Activated CD8-positive, alpha-beta T cell treated with anti-CD3 and anti-CD28 coated beads, Interleukin-2, amount 10 ng/mL, durations not matched to agents 7 days and 5 days (primary cell): ENCODE results near the gene EIF4ENIF1. TPM values are rescaled to one million over a fixed set of nuclear protein-coding genes. Genes with fewer than 3 reads are reported as not detected.
A peak's percentile ranks its signal among the peaks of the same experiment; 100 is the strongest.
"Not testable (repeated sequence)": the region's sequence is repeated elsewhere in the genome, so short reads cannot be mapped to it uniquely, and the experiment has no call there.

Experiments
- ATAC-seq: fragments of 150-1000 bp; cut with Tn5 transposase; one replicate; pipeline ENCODE4 v1.10.0; 2021; ENCODE audit warnings: moderate library complexity
- CTCF ChIA-PET: fragments of 350-600 bp; sonication (Branson Sonifier 250); formaldehyde crosslinking; loops from one replicate; lab custom pipeline; 2021; ENCODE audit warnings: antibody characterized with exemption; lab: Charles Lee
- POLR2A ChIA-PET: fragments of 350-600 bp; sonication (Branson Sonifier 250); formaldehyde crosslinking; loops from one replicate; lab custom pipeline; 2021; ENCODE audit warnings: antibody characterized with exemption; lab: Charles Lee
- DNase-seq: peaks from one replicate; pipeline ENCODE4 v3.0.0-alpha.2; 2020
- H3K27ac Mint-ChIP-seq: one replicate; pipeline ENCODE4 v1.8.0; 2021; ENCODE audit warnings: mild to moderate bottlenecking, mixed read lengths
- H3K27me3 Mint-ChIP-seq: one replicate; pipeline ENCODE4 v1.8.0; 2021; ENCODE audit warnings: low read depth, mixed read lengths
- H3K36me3 Mint-ChIP-seq: one replicate; pipeline ENCODE4 v1.8.0; 2021; ENCODE audit warnings: low read depth, mixed read lengths
- H3K4me1 Mint-ChIP-seq: one replicate; pipeline ENCODE4 v1.8.0; 2021; ENCODE audit warnings: low read depth, mixed read lengths
- H3K4me3 Mint-ChIP-seq: one replicate; pipeline ENCODE4 v1.8.0; 2021; ENCODE audit warnings: mild to moderate bottlenecking, mixed read lengths
- H3K9me3 Mint-ChIP-seq: one replicate; pipeline ENCODE4 v1.8.0; 2022; ENCODE audit warnings: mixed read lengths; ENCODE audit not compliant: insufficient read depth
- total RNA-seq, 2 experiments: library from RNA; stranded (reverse); gene quantifications; one replicate each; pipeline ENCODE4 v1.2.3, GENCODE V29; 2021

The EIF4ENIF1 gene
- total RNA-seq, 2 experiments from 2014 or later = 34.6 to 39.3 TPM

GRCh38 chr22:31491218-31491962 lies 1.7 kb upstream of the EIF4ENIF1 start:
- H3K27ac Mint-ChIP-seq = peak overlapping the region; percentile 99
- POLR2A ChIA-PET = interaction anchor here (0.7 to 1.2 kb wide), 4 partner anchors 73 to 202 kb away, joined by 3 to 5 read pairs (median 4); partner anchors contain the start of gene PISD
- H3K27me3 Mint-ChIP-seq = no peaks in the 10 kb centered on the region
- CTCF ChIA-PET = interaction anchor here (1.0 to 1.6 kb wide), 8 partner anchors 9 to 143 kb away, joined by 3 to 8 read pairs (median 4); no protein-coding TSS in a partner anchor
- no peak for DNase-seq
- H3K36me3 Mint-ChIP-seq = peaks cover 19% of the 10 kb centered on the region
- no peak for ATAC-seq
- peaks cover 41% of the 10 kb centered on the region for H3K4me1 Mint-ChIP-seq
- H3K4me3 Mint-ChIP-seq = peak overlapping the region; percentile 88
- H3K9me3 Mint-ChIP-seq = no peaks in the 10 kb centered on the region

DNA sequence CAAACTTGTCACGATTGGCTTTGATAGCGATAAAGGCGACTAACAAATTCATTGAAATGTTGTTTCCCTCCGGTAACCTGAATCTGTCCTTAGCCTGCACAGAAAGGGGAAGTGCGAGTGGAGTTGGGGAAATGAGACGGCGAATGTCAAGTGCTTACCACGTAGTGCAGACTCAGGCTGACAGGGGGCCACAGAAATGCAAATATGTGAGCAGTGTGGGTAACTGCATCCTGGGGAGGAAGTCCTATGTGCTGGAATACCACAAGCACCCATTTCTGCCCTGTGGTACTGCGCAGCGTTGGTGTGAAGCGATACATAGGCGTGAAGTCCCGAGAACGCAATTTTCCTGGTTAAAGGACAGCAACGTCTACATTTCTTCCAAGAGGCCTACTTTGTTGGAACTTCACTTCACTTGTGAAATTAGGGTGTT lies 869 bp upstream of the EIF4ENIF1 start:
- ChIA-PET CTCF (interaction anchor here (1.0 to 1.6 kb wide), 6 partner anchors 10 to 144 kb away, joined by 3 to 8 read pairs (median 4); no protein-coding TSS in a partner anchor), POLR2A (interaction anchor here (1.0 kb wide), 1 partner anchor 72 kb away, joined by 4 read pairs; no protein-coding TSS in a partner anchor)
- Mint-ChIP-seq H3K36me3 (peaks cover 21% of the 10 kb centered on the region), H3K4me1 (peaks cover 39% of the 10 kb centered on the region), H3K27me3 (no peaks in the 10 kb centered on the region), H3K9me3 (no peaks in the 10 kb centered on the region), H3K4me3 (peak overlapping the region; percentile 88), H3K27ac (peak overlapping the region; percentile 99)
- DNase-seq (peak; percentile 74), ATAC-seq (peak; percentile 62)

GRCh38 chr22:31488988-31489617 lies 539 bp downstream of the EIF4ENIF1 start:
- peaks cover 47% of the 10 kb centered on the region for H3K4me1 Mint-ChIP-seq
- H3K27ac Mint-ChIP-seq = peak overlapping the region; percentile 71
- no peaks in the 10 kb centered on the region for H3K27me3 Mint-ChIP-seq
- peaks cover 34% of the 10 kb centered on the region for H3K36me3 Mint-ChIP-seq
- ChIA-PET POLR2A (interaction anchor here (0.6 to 1.4 kb wide), 4 partner anchors 9 to 143 kb away, joined by 3 to 7 read pairs (median 4); no protein-coding TSS in a partner anchor), CTCF (interaction anchor here (0.7 to 1.9 kb wide), 5 partner anchors 8 to 145 kb away, joined by 3 to 8 read pairs (median 4); no protein-coding TSS in a partner anchor)
- ATAC-seq (peak; percentile 27), DNase-seq (peak; percentile 39)
- peak overlapping the region; percentile 73 for H3K4me3 Mint-ChIP-seq
- no peaks in the 10 kb centered on the region for H3K9me3 Mint-ChIP-seq

DNA sequence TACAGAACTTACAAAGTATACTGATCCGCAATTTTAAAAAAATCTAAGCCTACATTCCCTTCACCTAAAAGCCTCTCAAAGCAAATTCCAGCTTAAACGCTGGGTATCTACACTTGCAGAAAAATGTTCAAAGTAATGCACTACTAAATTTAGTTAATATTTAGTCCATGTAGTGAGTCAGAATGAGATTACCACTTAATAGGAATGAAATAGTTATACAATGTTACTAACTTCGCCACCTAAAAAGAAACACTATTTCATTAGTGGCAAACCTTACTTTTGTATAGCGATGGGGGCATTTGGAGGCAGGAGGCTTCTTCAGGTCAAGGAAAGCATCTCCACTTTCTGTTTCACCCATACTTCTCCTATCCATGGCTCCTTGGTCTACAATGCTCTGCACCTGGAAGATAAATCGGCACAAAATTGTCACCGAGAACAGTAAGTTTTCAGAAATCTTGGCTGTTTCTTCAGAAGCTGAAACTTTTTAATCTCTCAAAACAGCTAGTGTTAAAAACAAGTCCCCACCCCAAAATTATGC lies 1.2 kb downstream of the EIF4ENIF1 start:
- peak overlapping the region; percentile 73 for H3K4me3 Mint-ChIP-seq
- CTCF ChIA-PET = interaction anchor here (0.7 to 1.9 kb wide), 7 partner anchors 9 to 146 kb away, joined by 3 to 8 read pairs (median 4); no protein-coding TSS in a partner anchor
- H3K27ac Mint-ChIP-seq = peak overlapping the region; percentile 71
- no peak for ATAC-seq
- DNase-seq = no peak
- no peaks in the 10 kb centered on the region for H3K9me3 Mint-ChIP-seq
- H3K27me3 Mint-ChIP-seq = no peaks in the 10 kb centered on the region
- H3K4me1 Mint-ChIP-seq = peaks cover 46% of the 10 kb centered on the region
- POLR2A ChIA-PET = interaction anchor here (1.3 to 1.4 kb wide), 2 partner anchors 8 to 10 kb away, joined by 3 to 7 read pairs; no protein-coding TSS in a partner anchor
- H3K36me3 Mint-ChIP-seq = peaks cover 41% of the 10 kb centered on the region

DNA sequence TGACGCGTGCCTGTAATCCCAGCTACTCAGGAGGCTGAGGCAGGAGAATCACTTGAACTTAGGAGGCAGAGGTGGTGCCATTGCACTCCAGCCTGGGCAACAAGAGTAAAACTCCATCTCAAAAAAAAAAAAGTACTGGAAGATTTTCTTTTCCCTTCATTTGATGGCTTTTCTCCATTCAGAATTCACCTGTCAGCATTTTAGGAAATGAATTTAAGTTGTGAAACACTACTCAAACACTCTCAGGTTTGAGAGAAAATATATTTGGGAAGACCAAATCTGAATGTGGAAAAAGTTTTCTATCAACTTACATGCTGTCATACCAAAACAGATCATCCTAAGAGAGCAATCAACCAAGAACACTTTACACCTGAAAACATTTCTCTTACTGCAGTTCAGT lies 2.7 kb downstream of the EIF4ENIF1 start:
- Mint-ChIP-seq H3K4me3 (no peak overlapping the region), H3K27ac (no peak overlapping the region), H3K36me3 (peaks cover 52% of the 10 kb centered on the region), H3K27me3 (no peaks in the 10 kb centered on the region), H3K9me3 (no peaks in the 10 kb centered on the region), H3K4me1 (peaks cover 46% of the 10 kb centered on the region)
- ChIA-PET CTCF (interaction anchor here (1.5 kb wide), 1 partner anchor 144 kb away, joined by 6 read pairs; no protein-coding TSS in a partner anchor), POLR2A (no interaction called here)
- DNase-seq (no peak), ATAC-seq (no peak)

DNA sequence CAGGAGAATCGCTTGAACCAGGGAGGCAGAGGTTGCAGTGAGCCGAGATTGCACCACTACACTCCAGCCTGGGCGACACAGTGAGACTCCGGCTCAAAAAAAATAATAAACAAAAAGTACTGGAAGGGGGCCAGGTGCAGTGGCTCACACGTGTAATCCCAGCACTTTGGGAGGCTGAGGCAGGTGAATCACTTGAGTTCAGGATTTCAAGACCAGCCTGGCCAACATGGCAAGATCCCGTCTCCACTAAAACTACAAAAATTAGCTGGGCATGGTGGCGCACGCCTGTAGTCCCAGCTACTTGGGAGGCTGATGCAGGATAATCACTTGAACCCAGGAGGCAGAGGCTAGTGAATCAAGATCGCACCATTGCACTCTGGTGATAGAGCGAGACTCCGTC lies 3.3 kb downstream of the EIF4ENIF1 start:
- H3K27me3 Mint-ChIP-seq, H3K27ac Mint-ChIP-seq, ATAC-seq, POLR2A ChIA-PET, H3K4me3 Mint-ChIP-seq, H3K9me3 Mint-ChIP-seq, DNase-seq: not testable (repeated sequence)
- Mint-ChIP-seq H3K4me1 (peaks cover 42% of the 10 kb centered on the region), H3K36me3 (peaks cover 57% of the 10 kb centered on the region)
- CTCF ChIA-PET = interaction anchor here (1.0 kb wide), 1 partner anchor 70 kb away, joined by 3 read pairs; no protein-coding TSS in a partner anchor

- ATAC-seq, H3K4me3 Mint-ChIP-seq, H3K27me3 Mint-ChIP-seq, DNase-seq, H3K9me3 Mint-ChIP-seq, H3K27ac Mint-ChIP-seq, POLR2A ChIA-PET: not testable (repeated sequence)
- H3K4me1 Mint-ChIP-seq = peaks cover 24% of the 10 kb centered on the region
- CTCF ChIA-PET = interaction anchor here (0.6 to 1.1 kb wide), 3 partner anchors 9 to 199 kb away, joined by 3 read pairs; no protein-coding TSS in a partner anchor
- peaks cover 67% of the 10 kb centered on the region for H3K36me3 Mint-ChIP-seq
Observed at GRCh38 chr22:31482470-31482869, 7.2 kb downstream of the EIF4ENIF1 start.

DNA sequence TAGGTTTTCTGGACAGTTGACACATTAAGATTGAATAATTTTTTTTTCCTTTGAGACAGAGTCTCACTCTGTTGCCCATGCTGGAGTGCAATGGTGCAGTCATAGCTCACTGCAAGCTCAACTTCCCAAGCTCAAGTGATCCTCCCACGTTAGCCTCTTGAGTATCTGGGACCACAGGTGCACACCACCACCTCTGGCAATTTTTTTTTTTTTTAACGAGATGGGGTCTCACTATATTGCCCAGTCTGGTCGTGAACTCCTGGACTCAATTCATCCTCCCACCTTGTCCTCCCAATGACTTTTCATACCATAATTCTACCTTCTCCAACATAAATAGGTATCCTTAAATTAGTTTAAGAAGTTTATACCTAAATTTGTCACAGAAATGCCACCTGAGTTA lies 8.5 kb downstream of the EIF4ENIF1 start:
- ATAC-seq (no peak), DNase-seq (no peak)
- Mint-ChIP-seq H3K27ac (no peak overlapping the region), H3K36me3 (peaks cover 66% of the 10 kb centered on the region), H3K27me3 (no peaks in the 10 kb centered on the region), H3K4me1 (peaks cover 24% of the 10 kb centered on the region), H3K9me3 (no peaks in the 10 kb centered on the region), H3K4me3 (no peak overlapping the region)
- ChIA-PET POLR2A (no interaction called here), CTCF (interaction anchor here (0.6 kb wide), 1 partner anchor 1537 kb away, joined by 3 read pairs; no protein-coding TSS in a partner anchor)

DNA sequence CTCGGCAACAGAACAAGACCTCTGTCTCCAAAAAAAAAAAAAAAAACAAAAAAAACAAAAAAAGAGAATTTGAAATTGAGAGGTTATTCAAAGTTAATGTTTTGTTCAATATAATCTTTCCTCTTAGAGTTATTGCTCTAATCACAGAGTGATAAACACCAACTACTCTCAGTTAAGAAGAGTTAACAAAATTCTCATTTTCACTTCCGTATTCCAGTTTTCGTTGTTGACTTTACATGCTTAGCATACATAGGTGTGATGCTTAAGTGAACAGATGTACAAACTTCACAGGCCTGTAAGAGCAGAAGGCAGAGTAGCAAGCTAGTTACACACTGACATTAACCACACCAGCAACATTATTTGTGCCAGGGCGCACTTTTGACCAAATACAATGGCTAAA lies 12.3 kb downstream of the EIF4ENIF1 start:
- DNase-seq (no peak), ATAC-seq (no peak)
- Mint-ChIP-seq H3K4me1 (peaks cover 12% of the 10 kb centered on the region), H3K36me3 (peaks cover 42% of the 10 kb centered on the region), H3K27ac (no peak overlapping the region), H3K9me3 (no peaks in the 10 kb centered on the region), H3K27me3 (no peaks in the 10 kb centered on the region), H3K4me3 (no peak overlapping the region)
- ChIA-PET CTCF (interaction anchor here (1.1 kb wide), 1 partner anchor 10 kb away, joined by 3 read pairs; no protein-coding TSS in a partner anchor), POLR2A (interaction anchor here (2.1 kb wide), 1 partner anchor 11 kb away, joined by 7 read pairs; no protein-coding TSS in a partner anchor)

DNA sequence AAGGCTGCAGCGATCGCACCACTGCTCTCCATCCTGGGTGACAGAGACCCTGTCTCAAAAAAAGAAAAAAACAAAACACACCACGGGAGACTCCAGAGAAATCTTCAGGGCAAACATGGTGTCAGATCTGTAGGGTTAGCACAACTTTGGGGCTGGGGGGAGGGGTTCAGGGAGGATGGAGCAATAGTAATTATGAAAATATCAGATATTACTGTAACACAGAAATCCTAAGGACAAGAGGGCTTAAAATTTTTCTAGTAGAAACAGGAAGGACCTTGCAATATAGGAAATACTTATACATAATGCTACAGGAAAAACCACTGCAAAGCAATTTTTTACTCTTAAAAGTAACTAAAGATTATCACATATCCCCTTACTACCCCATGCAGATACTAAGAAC lies 13.8 kb downstream of the EIF4ENIF1 start:
- Mint-ChIP-seq H3K9me3 (no peaks in the 10 kb centered on the region), H3K4me3 (no peak overlapping the region), H3K36me3 (peaks cover 41% of the 10 kb centered on the region), H3K27ac (no peak overlapping the region), H3K4me1 (peaks cover 12% of the 10 kb centered on the region), H3K27me3 (no peaks in the 10 kb centered on the region)
- ChIA-PET CTCF (no interaction called here), POLR2A (no interaction called here)
- ATAC-seq = no peak
- DNase-seq = no peak

DNA sequence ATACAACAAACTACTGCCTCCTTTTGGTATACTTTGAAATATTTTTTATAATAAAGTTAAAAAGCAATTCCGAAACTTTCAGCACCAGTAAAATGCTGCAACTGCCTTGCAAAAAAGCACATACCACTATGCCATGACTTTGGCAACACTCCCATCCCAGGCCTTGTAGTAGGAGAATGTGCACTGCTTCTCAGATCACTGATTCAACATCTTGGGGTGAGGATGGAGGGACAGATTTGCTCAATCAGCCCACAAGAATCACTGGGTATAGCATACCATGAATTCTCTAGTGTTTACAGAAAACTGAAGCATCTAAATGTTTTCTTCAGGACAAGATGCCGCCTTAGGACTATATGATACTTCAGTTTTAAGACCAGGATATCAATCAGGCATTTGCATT lies 14.9 kb downstream of the EIF4ENIF1 start:
- POLR2A ChIA-PET = no interaction called here
- H3K27ac Mint-ChIP-seq = no peak overlapping the region
- H3K36me3 Mint-ChIP-seq = peaks cover 38% of the 10 kb centered on the region
- H3K9me3 Mint-ChIP-seq = no peaks in the 10 kb centered on the region
- no peak overlapping the region for H3K4me3 Mint-ChIP-seq
- DNase-seq (no peak), ATAC-seq (no peak)
- CTCF ChIA-PET = no interaction called here
- H3K4me1 Mint-ChIP-seq = peaks cover 12% of the 10 kb centered on the region
- H3K27me3 Mint-ChIP-seq = no peaks in the 10 kb centered on the region
